ENCODE results near the gene AGPAT1. TPM values are rescaled to one million over a fixed set of nuclear protein-coding genes. Genes with fewer than 3 reads are reported as not detected.
A peak's percentile ranks its signal among the peaks of the same experiment; 100 is the strongest.

AGPAT1 gene
- total and polyA plus RNA-seq, 2 of the 13 experiments (the other 11 are each of a cell fraction or from before 2014, with no cell fraction given), result 51.3 to 139 TPM

- TF ChIP-seq, protein P1, sequence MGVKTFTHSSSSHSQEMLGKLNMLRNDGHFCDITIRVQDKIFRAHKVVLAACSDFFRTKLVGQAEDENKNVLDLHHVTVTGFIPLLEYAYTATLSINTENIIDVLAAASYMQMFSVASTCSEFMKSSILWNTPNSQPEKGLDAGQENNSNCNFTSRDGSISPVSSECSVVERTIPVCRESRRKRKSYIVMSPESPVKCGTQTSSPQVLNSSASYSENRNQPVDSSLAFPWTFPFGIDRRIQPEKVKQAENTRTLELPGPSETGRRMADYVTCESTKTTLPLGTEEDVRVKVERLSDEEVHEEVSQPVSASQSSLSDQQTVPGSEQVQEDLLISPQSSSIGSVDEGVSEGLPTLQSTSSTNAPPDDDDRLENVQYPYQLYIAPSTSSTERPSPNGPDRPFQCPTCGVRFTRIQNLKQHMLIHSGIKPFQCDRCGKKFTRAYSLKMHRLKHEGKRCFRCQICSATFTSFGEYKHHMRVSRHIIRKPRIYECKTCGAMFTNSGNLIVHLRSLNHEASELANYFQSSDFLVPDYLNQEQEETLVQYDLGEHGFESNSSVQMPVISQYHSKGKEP (CRISPR knock-in tag; IDR thresholded peaks at IDR 0.05), result no peak
- TF ChIP-seq RFX3 (CRISPR knock-in tag; IDR thresholded peaks at IDR 0.05) (no peak), SP2 (CRISPR knock-in tag; IDR thresholded peaks at IDR 0.05) (no peak), TRIM24 (CRISPR knock-in tag; IDR thresholded peaks at IDR 0.05) (no peak), MEIS1 (CRISPR knock-in tag; IDR thresholded peaks at IDR 0.05; ENCODE audit: borderline replicate concordance) (no peak; the same call in 1 of the 2 replicates), CREB3 (CRISPR knock-in tag; IDR thresholded peaks at IDR 0.05) (no peak), NCOR1 (IDR thresholded peaks at IDR 0.05; ENCODE audit: borderline replicate concordance, low read length) (no peak), NFIC (IDR thresholded peaks at IDR 0.05; ENCODE audit: low read length) (peak; percentile 66; the same call in 1 of the 2 replicates), NFYC (CRISPR knock-in tag; IDR thresholded peaks at IDR 0.05) (no peak), ZNF34 (CRISPR knock-in tag; IDR thresholded peaks at IDR 0.05; ENCODE audit: borderline replicate concordance) (no peak; the same call in 1 of the 2 replicates), TAF15 (IDR thresholded peaks at IDR 0.05; ENCODE audit: low read depth, low read length, poor library complexity, severe bottlenecking) (no peak), HDAC1 (CRISPR knock-in tag; IDR thresholded peaks at IDR 0.05) (0 out of 2 replicates have a peak, but pooled peaks have one; percentile 5), MIER2 (CRISPR knock-in tag; IDR thresholded peaks at IDR 0.05) (no peak), POLR2AphosphoS5 (IDR thresholded peaks at IDR 0.05; ENCODE audit: low read depth, low read length) (peak; percentile 35; the same call in 1 of the 2 replicates), FOXA1 (IDR thresholded peaks at IDR 0.05) (no peak), FOXA1 (CRISPR knock-in tag; IDR thresholded peaks at IDR 0.05) (no peak), PBX2 (CRISPR knock-in tag; IDR thresholded peaks at IDR 0.05) (no peak), ZNF761 (CRISPR knock-in tag; conservative IDR thresholded peaks at IDR 0.05) (0 out of 2 replicates have a peak, but pooled peaks have one; percentile 49), GFI1 (CRISPR knock-in tag; IDR thresholded peaks at IDR 0.05; ENCODE audit: borderline replicate concordance) (no peak), MLLT10 (CRISPR knock-in tag; IDR thresholded peaks at IDR 0.05) (no peak), PCBP1 (IDR thresholded peaks at IDR 0.05; ENCODE audit: borderline replicate concordance, low read depth, low read length) (no peak), CENPX (CRISPR knock-in tag; IDR thresholded peaks at IDR 0.05) (no peak), YY1 (IDR thresholded peaks at IDR 0.05; ENCODE audit: insufficient read depth, insufficient replicate concordance, low read depth, low read length) (peak; percentile 89), RXRA (CRISPR knock-in tag; IDR thresholded peaks at IDR 0.05) (peak; percentile 55; the same call in 1 of the 2 replicates)
- TF ChIP-seq, protein P2, sequence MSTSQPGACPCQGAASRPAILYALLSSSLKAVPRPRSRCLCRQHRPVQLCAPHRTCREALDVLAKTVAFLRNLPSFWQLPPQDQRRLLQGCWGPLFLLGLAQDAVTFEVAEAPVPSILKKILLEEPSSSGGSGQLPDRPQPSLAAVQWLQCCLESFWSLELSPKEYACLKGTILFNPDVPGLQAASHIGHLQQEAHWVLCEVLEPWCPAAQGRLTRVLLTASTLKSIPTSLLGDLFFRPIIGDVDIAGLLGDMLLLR (CRISPR knock-in tag; IDR thresholded peaks at IDR 0.05), result no peak; the same call in 1 of the 2 replicates
- TF ChIP-seq, protein P3, sequence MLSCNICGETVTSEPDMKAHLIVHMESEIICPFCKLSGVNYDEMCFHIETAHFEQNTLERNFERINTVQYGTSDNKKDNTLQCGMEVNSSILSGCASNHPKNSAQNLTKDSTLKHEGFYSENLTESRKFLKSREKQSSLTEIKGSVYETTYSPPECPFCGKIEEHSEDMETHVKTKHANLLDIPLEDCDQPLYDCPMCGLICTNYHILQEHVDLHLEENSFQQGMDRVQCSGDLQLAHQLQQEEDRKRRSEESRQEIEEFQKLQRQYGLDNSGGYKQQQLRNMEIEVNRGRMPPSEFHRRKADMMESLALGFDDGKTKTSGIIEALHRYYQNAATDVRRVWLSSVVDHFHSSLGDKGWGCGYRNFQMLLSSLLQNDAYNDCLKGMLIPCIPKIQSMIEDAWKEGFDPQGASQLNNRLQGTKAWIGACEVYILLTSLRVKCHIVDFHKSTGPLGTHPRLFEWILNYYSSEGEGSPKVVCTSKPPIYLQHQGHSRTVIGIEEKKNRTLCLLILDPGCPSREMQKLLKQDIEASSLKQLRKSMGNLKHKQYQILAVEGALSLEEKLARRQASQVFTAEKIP (CRISPR knock-in tag; IDR thresholded peaks at IDR 0.05; ENCODE audit: borderline replicate concordance), result no peak
Observed at GRCh38 chr6:32177183-32177787, 1.4 kb upstream of the AGPAT1 start (continued).
